ENCODE data around the gene USP6NL.

The USP6NL gene

GRCh38 chr10:11425676-11426075 lies 185.8 kb downstream of the USP6NL start:
- no peak for TF ChIP-seq CTCF (IDR thresholded peaks at IDR 0.05; ENCODE audit: insufficient read depth, low read length, poor library complexity, severe bottlenecking)
- H3K4me3 ChIP-seq (replicated peaks; ENCODE audit: low read depth, low read length): no peak overlapping the region
- H3K36me3 ChIP-seq (ENCODE audit: control insufficient read depth, insufficient read depth, low read length): no peaks in the 10 kb centered on the region
- H3K27me3 ChIP-seq (replicated peaks; ENCODE audit: control insufficient read depth, insufficient read depth, low read length): no peaks in the 10 kb centered on the region
- no peak for DNase-seq (ENCODE audit: extremely low read depth, insufficient read length)

GRCh38 chr10:11425296-11425610 lies 186.2 kb downstream of the USP6NL start:
- no peaks in the 10 kb centered on the region for H3K36me3 ChIP-seq (ENCODE audit: control insufficient read depth, insufficient read depth, low read length)
- TF ChIP-seq CTCF (IDR thresholded peaks at IDR 0.05; ENCODE audit: insufficient read depth, low read length, poor library complexity, severe bottlenecking): no peak
- no peaks in the 10 kb centered on the region for H3K27me3 ChIP-seq (replicated peaks; ENCODE audit: control insufficient read depth, insufficient read depth, low read length)
- no peak for DNase-seq (ENCODE audit: extremely low read depth, insufficient read length)
- H3K4me3 ChIP-seq (replicated peaks; ENCODE audit: low read depth, low read length): no peak overlapping the region

DNA sequence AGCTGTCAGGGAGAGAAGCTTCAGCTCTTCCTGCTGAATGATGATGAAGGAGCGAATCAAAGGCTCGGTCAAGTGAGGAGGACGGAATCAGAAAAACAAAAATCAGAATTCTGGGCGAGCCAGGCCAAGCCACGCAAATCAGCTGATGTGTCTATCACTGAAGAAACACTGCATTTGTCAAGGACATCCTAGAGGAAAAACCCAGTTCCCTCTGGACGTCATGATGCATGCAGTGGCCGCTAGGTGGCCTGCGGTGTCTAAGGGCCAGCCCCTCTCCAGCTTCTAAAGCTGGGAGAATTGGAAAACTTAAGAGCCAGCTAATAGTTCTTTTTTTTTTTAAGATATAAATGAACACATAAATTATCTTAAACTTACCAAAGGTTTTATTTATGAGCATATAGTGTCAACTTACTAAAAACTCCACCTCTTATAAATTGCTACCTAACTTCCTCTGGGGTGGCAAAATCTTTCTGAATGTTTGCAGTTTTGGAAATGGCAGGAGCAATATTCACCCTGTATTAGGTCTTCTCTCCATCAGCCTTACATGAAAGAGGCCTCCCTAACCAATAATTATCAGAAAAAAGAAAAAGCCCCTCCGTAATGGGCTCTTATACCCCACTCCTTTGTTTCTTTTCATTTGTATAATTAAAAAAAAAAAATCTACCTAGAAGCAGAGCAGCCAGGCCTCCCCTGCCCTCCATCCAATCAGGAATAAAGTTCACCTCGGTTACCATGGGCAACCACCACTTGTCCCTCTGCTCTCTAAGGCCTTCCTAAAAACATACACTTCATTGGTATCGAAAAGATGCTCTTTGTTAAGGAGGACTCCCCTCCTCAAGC lies 186.8 kb downstream of the USP6NL start:
- Histone ChIP-seq H3K27me3 (replicated peaks; ENCODE audit: control insufficient read depth, insufficient read depth, low read length) (no peaks in the 10 kb centered on the region), H3K36me3 (ENCODE audit: control insufficient read depth, insufficient read depth, low read length) (no peaks in the 10 kb centered on the region), H3K4me3 (replicated peaks; ENCODE audit: low read depth, low read length) (no peak overlapping the region)
- TF ChIP-seq CTCF (IDR thresholded peaks at IDR 0.05; ENCODE audit: insufficient read depth, low read length, poor library complexity, severe bottlenecking): peak; percentile 97
- DNase-seq (ENCODE audit: extremely low read depth, insufficient read length): no peak

DNA sequence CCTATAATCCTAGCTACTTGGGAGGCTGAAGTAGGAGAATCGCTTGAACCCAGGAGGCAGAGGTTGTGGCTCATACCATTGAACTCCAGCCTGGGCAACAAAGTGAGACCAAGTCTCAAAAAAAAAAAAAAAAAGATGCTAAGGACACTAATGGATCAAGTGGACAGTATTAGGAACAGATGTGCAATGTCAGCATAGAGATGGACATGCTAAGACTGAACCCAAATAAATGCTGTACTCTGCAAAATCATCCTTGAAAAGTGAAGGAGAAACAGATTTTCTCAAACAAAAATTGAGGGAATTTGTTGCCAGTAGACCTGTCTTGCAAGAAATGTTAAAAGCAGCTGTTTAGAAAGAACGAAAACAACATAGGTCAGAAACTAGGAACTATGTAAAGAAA lies 194.5 kb downstream of the USP6NL start:
- Histone ChIP-seq H3K4me3 (replicated peaks; ENCODE audit: low read depth, low read length) (no peak overlapping the region), H3K36me3 (ENCODE audit: control insufficient read depth, insufficient read depth, low read length) (no peaks in the 10 kb centered on the region), H3K27me3 (replicated peaks; ENCODE audit: control insufficient read depth, insufficient read depth, low read length) (no peaks in the 10 kb centered on the region)
- no peak for DNase-seq (ENCODE audit: extremely low read depth, insufficient read length)
- no peak for TF ChIP-seq CTCF (IDR thresholded peaks at IDR 0.05; ENCODE audit: insufficient read depth, low read length, poor library complexity, severe bottlenecking)

- Histone ChIP-seq H3K36me3 (ENCODE audit: control insufficient read depth, insufficient read depth, low read length) (no peaks in the 10 kb centered on the region), H3K4me3 (replicated peaks; ENCODE audit: low read depth, low read length) (no peak overlapping the region), H3K27me3 (replicated peaks; ENCODE audit: control insufficient read depth, insufficient read depth, low read length) (no peaks in the 10 kb centered on the region)
- no peak for TF ChIP-seq CTCF (IDR thresholded peaks at IDR 0.05; ENCODE audit: insufficient read depth, low read length, poor library complexity, severe bottlenecking)
- DNase-seq (ENCODE audit: extremely low read depth, insufficient read length): no peak
Observed at GRCh38 chr10:11415095-11415494, 196.4 kb downstream of the USP6NL start.

Measured in GM06990 (cell line).